HL-60 (cell line): Measurements from ENCODE around the gene SRGAP3.

Experiments used
- DNase-seq, 2 experiments: peaks; one replicate each; pipeline ENCODE4 v3.0.0-alpha.2; 2010 to 2020; ENCODE audit warnings: low read depth in 1 of 2, low spot score in 1 of 2
- H3K27ac ChIP-seq: fragments of 250-450 bp; sonication (Bioruptor Pico); replicated peaks from 2 replicates; pipeline ENCODE4 v1.5.1; 2020; ENCODE audit warnings: mild to moderate bottlenecking, moderate library complexity
- H3K27me3 ChIP-seq: fragments of 250-450 bp; sonication (Bioruptor Pico); 2 replicates; pipeline ENCODE4 v1.5.1; 2021; ENCODE audit warnings: mild to moderate bottlenecking, moderate library complexity; ENCODE audit not compliant: insufficient read depth, poor library complexity, severe bottlenecking
- H3K4me3 ChIP-seq: replicated peaks from 2 replicates; pipeline ENCODE4 v1.5.1; 2011; ENCODE audit warnings: mild to moderate bottlenecking, control low read depth, low read length; ENCODE audit not compliant: insufficient read depth
- CTCF ChIP-seq: IDR thresholded peaks from one replicate; pipeline ENCODE4 v1.5.1; 2011; ENCODE audit warnings: low read length, control low read depth, inconsistent platforms; ENCODE audit not compliant: insufficient read depth
- GABPA ChIP-seq: IDR thresholded peaks from 2 replicates; pipeline ENCODE4 v1.6.1; 2012; ENCODE audit warnings: low read depth
- POLR2AphosphoS5 ChIP-seq: IDR thresholded peaks from 2 replicates; pipeline ENCODE4 v1.6.1; 2012; ENCODE audit warnings: low read depth
- REST ChIP-seq: IDR thresholded peaks from 2 replicates; pipeline ENCODE4 v1.6.1; 2012; ENCODE audit warnings: low read depth; ENCODE audit not compliant: insufficient replicate concordance
- SPI1 ChIP-seq: IDR thresholded peaks from 2 replicates; pipeline ENCODE4 v1.6.1; 2012; ENCODE audit warnings: low read depth, mild to moderate bottlenecking, borderline replicate concordance

SRGAP3 gene

DNA sequence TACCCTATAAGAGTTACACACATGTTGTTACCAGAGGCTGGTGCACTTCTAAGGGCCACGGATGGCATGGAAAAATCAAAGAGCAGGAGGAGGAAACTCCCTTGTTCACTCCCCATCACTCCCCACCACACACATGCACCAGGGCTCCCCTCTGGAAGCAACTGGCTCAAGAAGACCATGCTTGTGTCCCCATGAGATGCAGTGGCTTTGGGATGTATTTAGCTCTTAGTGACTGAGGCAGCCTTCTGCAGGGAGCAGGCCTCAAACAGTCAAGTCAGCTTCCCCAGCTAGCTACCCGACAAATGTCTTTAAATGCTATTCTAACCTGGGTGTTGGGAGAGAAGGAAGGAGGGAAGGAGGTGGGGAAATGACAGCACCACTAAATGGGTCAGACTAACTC is 253.2 kb downstream of the SRGAP3 start:
- Histone ChIP-seq H3K27ac (no peak overlapping the region), H3K27me3 (no peaks in the 10 kb centered on the region), H3K4me3 (no peak overlapping the region)
- no peak for DNase-seq
- TF ChIP-seq CTCF (no peak), GABPA (no peak), REST (no peak), POLR2AphosphoS5 (no peak), SPI1 (no peak)

DNA sequence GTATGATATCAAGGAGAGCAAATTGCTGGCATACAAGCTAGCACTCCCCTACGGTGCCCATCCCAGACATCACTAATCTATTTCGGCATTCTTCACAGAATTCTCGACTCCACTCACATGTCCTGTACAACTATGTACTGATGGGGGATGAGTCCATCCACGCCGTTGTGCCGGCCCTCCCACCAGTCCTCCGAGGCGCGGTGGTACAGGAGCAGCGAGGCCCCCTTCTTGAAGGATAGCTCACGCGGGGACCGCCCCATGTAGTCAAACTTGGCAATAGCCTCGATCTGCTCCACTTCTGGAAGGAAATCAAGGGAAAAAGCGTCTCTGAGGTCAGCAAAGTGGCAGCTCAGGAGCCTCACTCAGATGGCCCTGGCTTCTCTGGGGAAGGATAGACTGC is 255.2 kb downstream of the SRGAP3 start:
- H3K4me3 ChIP-seq: no peak overlapping the region
- no peaks in the 10 kb centered on the region for H3K27me3 ChIP-seq
- H3K27ac ChIP-seq: no peak overlapping the region
- TF ChIP-seq SPI1: no peak
- no peak for TF ChIP-seq CTCF
- no peak for TF ChIP-seq GABPA
- TF ChIP-seq POLR2AphosphoS5: no peak
- no peak for TF ChIP-seq REST
- DNase-seq: no peak

DNA sequence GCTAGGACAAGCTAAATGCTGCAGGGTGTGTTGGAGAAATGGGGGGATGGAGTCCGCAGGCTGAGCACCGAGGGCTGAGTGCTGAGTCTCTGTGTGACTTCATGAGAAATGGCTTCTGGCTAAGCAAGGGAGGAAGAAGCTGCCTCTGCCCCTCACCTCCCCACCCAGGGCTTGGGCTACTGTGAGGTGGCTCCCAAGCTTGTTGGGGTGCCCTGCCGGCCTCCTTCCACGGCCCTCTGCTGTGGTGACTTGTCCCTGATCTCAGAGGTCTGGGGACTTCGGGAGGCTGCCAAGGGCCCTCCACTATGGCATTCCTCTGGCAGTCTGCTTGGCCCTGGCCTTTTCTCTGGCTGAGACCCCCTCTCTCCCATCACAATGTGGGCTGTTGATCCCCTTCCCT is 256.1 kb downstream of the SRGAP3 start:
- Histone ChIP-seq H3K27ac (no peak overlapping the region), H3K27me3 (no peaks in the 10 kb centered on the region), H3K4me3 (no peak overlapping the region)
- DNase-seq: no peak
- TF ChIP-seq POLR2AphosphoS5: no peak
- TF ChIP-seq REST: no peak
- TF ChIP-seq CTCF: no peak
- TF ChIP-seq SPI1: no peak
- no peak for TF ChIP-seq GABPA
